Neutrophil (primary cell): ENCODE results near the gene KLHL36.
"Not testable (repeated sequence)": the region's sequence is repeated elsewhere in the genome, so short reads cannot be mapped to it uniquely, and the experiment has no call there.

Experiments used
- H3K27ac ChIP-seq: fragments of 200-600 bp; sonication (generic); 2 replicates; pipeline ENCODE4 v1.5.1; 2016; ENCODE audit warnings: mild to moderate bottlenecking, moderate library complexity
- H3K27me3 ChIP-seq: fragments of 200-600 bp; sonication (generic); 2 replicates; pipeline ENCODE4 v1.6.0; 2016; ENCODE audit warnings: mild to moderate bottlenecking
- H3K36me3 ChIP-seq: fragments of 200-600 bp; sonication (generic); 2 replicates; pipeline ENCODE4 v1.5.1; 2017
- H3K4me1 ChIP-seq, 2 experiments: fragments of 200-600 bp in 1 of 2; sonication (generic) in 1 of 2; 1 replicate in 1 of 2; 2 replicates in 1 of 2; pipeline versions ENCODE4 v1.5.1 to v1.6.1; 2013 to 2016; ENCODE audit warnings: low read depth in 1 of 2, low read length in 1 of 2, mild to moderate bottlenecking in 1 of 2, moderate library complexity in 1 of 2; ENCODE audit not compliant: control insufficient read depth in 1 of 2, insufficient read depth in 1 of 2
- H3K4me3 ChIP-seq, 2 experiments: fragments of 200-600 bp in 1 of 2; sonication (generic) in 1 of 2; 1 replicate in 1 of 2; 2 replicates in 1 of 2; pipeline ENCODE4 v1.5.1; 2013 to 2016; ENCODE audit warnings: low read depth in 1 of 2, low read length in 1 of 2, mild to moderate bottlenecking in 1 of 2, moderate library complexity in 1 of 2
- H3K9me3 ChIP-seq: fragments of 200-600 bp; sonication (generic); 2 replicates; pipeline ENCODE4 v1.5.1; 2016
- TF ChIP-seq, protein P1 (sequence below): fragments of 200-600 bp; sonication (generic); IDR thresholded peaks from 2 replicates; pipeline ENCODE4 v1.5.1; 2016; ENCODE audit warnings: antibody characterized with exemption

The KLHL36 gene

DNA sequence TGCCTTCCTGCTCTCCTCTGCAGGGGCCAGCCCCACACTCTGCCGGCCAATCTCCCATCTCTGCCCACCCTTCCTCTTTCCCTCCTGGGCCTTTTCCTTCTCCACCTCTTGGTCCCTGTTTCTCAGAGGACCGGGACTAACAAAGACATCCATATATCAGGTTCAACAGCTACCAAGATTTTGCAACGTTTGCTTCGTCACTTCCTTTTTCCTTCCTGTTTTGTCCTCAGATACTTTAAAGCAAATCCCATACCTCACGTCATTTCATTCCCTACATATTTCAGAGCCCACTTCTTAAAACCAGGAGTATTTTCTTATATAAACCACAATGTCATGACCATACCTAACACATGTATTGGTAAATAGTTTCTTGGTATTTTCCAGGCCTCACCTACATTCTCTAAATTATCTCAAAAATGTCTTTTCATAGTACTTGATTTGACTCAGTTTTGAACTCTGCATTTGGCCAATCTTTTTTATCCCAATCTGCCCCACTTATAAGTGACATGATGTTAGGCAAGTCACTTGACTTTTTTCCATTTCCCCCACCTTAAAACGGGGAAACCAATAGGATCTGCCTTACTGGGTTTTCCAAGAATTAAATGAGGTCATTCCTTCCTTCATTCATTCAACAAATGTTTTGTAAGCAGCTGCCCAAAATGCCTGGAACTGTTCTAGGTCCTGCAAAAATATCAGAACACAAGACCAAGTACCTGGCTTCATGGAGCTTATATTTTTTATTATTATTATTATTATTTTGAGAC lies 44.3 kb downstream of the KLHL36 start:
- no peaks in the 10 kb centered on the region for H3K9me3 ChIP-seq
- peak overlapping the region; percentile 42 to 43 for H3K4me3 ChIP-seq
- TF ChIP-seq, protein P1, sequence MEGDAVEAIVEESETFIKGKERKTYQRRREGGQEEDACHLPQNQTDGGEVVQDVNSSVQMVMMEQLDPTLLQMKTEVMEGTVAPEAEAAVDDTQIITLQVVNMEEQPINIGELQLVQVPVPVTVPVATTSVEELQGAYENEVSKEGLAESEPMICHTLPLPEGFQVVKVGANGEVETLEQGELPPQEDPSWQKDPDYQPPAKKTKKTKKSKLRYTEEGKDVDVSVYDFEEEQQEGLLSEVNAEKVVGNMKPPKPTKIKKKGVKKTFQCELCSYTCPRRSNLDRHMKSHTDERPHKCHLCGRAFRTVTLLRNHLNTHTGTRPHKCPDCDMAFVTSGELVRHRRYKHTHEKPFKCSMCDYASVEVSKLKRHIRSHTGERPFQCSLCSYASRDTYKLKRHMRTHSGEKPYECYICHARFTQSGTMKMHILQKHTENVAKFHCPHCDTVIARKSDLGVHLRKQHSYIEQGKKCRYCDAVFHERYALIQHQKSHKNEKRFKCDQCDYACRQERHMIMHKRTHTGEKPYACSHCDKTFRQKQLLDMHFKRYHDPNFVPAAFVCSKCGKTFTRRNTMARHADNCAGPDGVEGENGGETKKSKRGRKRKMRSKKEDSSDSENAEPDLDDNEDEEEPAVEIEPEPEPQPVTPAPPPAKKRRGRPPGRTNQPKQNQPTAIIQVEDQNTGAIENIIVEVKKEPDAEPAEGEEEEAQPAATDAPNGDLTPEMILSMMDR: no peak
- H3K27me3 ChIP-seq: no peaks in the 10 kb centered on the region
- H3K27ac ChIP-seq: peak overlapping the region; percentile 88
- peaks cover 19 to 22% of the 10 kb centered on the region in 2 experiments for H3K4me1 ChIP-seq
- H3K36me3 ChIP-seq: no peaks in the 10 kb centered on the region

DNA sequence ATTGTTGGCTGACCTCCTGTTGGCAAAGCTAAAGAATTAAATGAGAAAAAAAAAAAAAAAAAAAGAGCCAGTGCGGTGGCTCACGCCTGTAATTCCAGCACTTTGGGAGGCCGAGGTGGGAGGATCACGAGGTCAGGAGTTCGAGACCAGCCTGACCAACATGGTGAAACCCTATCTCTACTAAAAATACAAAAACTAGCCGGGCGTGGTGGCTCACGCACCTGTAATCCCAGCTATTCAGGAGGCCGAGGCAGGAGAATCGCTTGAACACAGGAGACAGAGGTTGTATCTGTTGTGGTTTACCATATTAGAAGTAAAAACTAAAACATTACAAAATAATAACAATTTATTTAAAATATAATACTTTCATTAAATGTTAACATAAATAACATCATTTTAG lies 45.6 kb downstream of the KLHL36 start:
- H3K4me1 ChIP-seq: peaks cover 21 to 23% of the 10 kb centered on the region in 2 experiments

DNA sequence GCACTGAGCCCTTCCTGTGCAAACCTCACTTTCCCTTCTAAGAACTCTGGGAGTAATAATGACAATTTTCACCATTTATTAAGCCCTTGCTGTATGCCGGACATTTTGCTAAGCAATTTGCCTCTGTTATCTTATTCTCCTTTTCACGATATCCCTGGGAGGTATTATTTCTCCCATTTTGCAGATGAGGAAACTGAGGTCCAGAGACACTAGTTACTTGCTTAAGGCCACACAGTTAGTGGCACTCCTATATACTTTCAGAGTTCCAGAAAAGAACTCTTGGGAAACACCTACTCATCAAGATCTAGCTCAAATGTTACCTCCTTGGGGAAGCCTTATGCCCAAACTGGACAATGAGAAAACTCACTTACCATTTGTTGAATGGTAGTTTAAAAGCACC lies 46.7 kb downstream of the KLHL36 start:
- Histone ChIP-seq H3K4me3 (no peak overlapping the region), H3K4me1 (peaks cover 28 to 29% of the 10 kb centered on the region in 2 experiments), H3K27ac (peak overlapping the region; percentile 18), H3K27me3 (no peaks in the 10 kb centered on the region), H3K36me3 (no peaks in the 10 kb centered on the region), H3K9me3 (no peaks in the 10 kb centered on the region)
- TF ChIP-seq, protein P1: no peak

More for the DNA sequence above, 45.6 kb downstream of the KLHL36 start:
- H3K27me3 ChIP-seq, H3K9me3 ChIP-seq, H3K4me3 ChIP-seq, H3K36me3 ChIP-seq, H3K27ac ChIP-seq: not testable (repeated sequence)

DNA sequence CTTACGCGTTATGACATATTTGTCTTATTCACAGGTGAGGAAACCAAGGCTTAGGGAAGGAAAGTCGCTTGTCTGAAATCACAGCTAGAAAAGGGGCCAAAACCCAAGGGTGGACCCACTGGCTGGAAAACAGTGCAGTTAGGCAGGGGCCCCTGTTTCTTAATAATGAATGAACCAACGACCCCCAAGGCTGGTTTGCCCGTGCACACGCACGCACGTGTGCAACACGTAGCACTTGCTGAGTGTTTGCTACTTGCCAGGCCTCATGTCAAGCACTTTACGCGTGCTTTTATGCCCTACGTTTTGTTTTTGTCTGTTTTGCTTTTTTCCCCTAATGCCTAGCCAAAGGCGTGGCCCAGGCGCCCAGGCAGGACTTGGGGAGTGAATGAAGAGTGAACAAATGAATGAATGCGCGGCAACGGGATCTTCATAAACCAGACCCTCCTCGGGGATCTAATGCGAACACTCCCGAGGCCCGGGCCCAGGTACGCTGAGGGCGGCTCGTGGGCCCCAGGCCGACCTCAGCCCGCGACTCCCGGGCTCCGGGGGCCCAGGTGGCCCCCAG lies 50.9 kb downstream of the KLHL36 start:
- peaks cover 19 to 21% of the 10 kb centered on the region in 2 experiments for H3K4me1 ChIP-seq
- H3K36me3 ChIP-seq: no peaks in the 10 kb centered on the region
- peak overlapping the region; percentile 75 for H3K27ac ChIP-seq
- peak overlapping the region; percentile 60 to 86 for H3K4me3 ChIP-seq
- TF ChIP-seq, protein P1: no peak
- no peaks in the 10 kb centered on the region for H3K9me3 ChIP-seq
- H3K27me3 ChIP-seq: no peaks in the 10 kb centered on the region

DNA sequence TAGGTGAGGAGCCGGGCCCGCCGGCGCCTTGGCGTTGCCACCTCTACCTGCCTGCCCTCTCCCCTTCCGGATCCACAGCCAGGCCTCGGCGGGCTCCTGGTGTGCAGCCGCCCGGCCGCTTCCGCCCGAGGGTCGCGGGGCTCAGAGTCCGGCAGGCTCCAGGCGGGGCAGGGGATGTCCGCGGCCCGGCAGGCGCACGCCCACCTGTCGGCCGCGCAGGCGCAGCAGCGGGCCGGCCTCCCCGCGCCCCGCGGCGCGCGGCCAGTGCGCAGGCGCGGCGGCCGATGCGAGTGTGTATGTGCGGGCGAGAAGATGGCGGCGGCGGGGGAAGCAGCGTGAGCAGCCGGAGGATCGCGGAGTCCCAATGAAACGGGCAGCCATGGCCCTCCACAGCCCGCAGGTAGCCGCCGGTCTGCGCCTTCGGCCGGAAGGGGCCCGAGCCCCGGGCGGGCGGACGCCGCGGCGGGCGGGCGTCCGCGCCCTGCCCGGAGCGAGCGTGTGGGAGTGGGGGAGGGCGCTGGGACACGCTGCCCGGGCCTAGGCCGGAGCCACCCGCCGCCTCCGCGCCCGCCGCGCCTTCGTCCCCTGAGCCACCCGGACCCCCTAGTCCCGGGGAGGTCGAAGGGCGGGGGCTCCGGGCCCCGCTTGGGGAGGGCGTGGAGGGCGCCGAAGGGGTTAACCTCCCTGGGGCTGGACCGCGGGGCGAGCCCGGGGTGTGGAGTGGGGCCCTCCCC lies 51.6 kb downstream of the KLHL36 start, which contains the start of gene USP10:
Gene USP10 (plus strand): TSS at position 289 of the 734 bp plus-strand sequence. CDS start 91 bp downstream, at position 380.
- no peaks in the 10 kb centered on the region for H3K36me3 ChIP-seq
- no peaks in the 10 kb centered on the region for H3K27me3 ChIP-seq
- peak within 1 kb of the TSS; percentile 60 to 86 for H3K4me3 ChIP-seq
- H3K9me3 ChIP-seq: no peaks in the 10 kb centered on the region
- TF ChIP-seq, protein P1: no peak
- peaks cover 19 to 21% of the 10 kb centered on the region in 2 experiments for H3K4me1 ChIP-seq
- peak within 1 kb of the TSS; percentile 75 for H3K27ac ChIP-seq
